ENCODE measurements around the gene AGAP1.

Gene AGAP1

GRCh38 chr2:235966932-235967757, 473.3 kb downstream of the AGAP1 start:
- no peak overlapping the region for H3K4me3 ChIP-seq (ENCODE audit: low read length)
- H3K36me3 ChIP-seq (ENCODE audit: control insufficient read depth, insufficient read depth, low read length), result no peaks in the 10 kb centered on the region
- H3K4me1 ChIP-seq (ENCODE audit: control insufficient read depth, insufficient read depth, low read length), result no peaks in the 10 kb centered on the region
- H3K27me3 ChIP-seq (ENCODE audit: control insufficient read depth, insufficient read depth, low read length), result no peaks in the 10 kb centered on the region
- H3K9me3 ChIP-seq (ENCODE audit: control insufficient read depth, low read length), result no peaks in the 10 kb centered on the region
- no peak overlapping the region for H3K9ac ChIP-seq (ENCODE audit: low read length)

GRCh38 chr2:235968155-235968554, 474.3 kb downstream of the AGAP1 start:
- Histone ChIP-seq H3K9me3 (ENCODE audit: control insufficient read depth, low read length) (no peaks in the 10 kb centered on the region), H3K27me3 (ENCODE audit: control insufficient read depth, insufficient read depth, low read length) (no peaks in the 10 kb centered on the region), H3K36me3 (ENCODE audit: control insufficient read depth, insufficient read depth, low read length) (no peaks in the 10 kb centered on the region), H3K9ac (ENCODE audit: low read length) (no peak overlapping the region), H3K4me1 (ENCODE audit: control insufficient read depth, insufficient read depth, low read length) (no peaks in the 10 kb centered on the region), H3K4me3 (ENCODE audit: low read length) (no peak overlapping the region)

- H3K4me1 ChIP-seq (ENCODE audit: control insufficient read depth, insufficient read depth, low read length), result no peaks in the 10 kb centered on the region
- H3K36me3 ChIP-seq (ENCODE audit: control insufficient read depth, insufficient read depth, low read length), result no peaks in the 10 kb centered on the region
- no peak overlapping the region for H3K4me3 ChIP-seq (ENCODE audit: low read length)
- no peaks in the 10 kb centered on the region for H3K27me3 ChIP-seq (ENCODE audit: control insufficient read depth, insufficient read depth, low read length)
- H3K9ac ChIP-seq (ENCODE audit: low read length), result no peak overlapping the region
- H3K9me3 ChIP-seq (ENCODE audit: control insufficient read depth, low read length), result no peaks in the 10 kb centered on the region
Observed at GRCh38 chr2:235968616-235969324, 474.9 kb downstream of the AGAP1 start.

- Histone ChIP-seq H3K27me3 (ENCODE audit: control insufficient read depth, insufficient read depth, low read length) (no peaks in the 10 kb centered on the region), H3K9me3 (ENCODE audit: control insufficient read depth, low read length) (no peaks in the 10 kb centered on the region), H3K9ac (ENCODE audit: low read length) (no peak overlapping the region), H3K36me3 (ENCODE audit: control insufficient read depth, insufficient read depth, low read length) (no peaks in the 10 kb centered on the region), H3K4me1 (ENCODE audit: control insufficient read depth, insufficient read depth, low read length) (no peaks in the 10 kb centered on the region), H3K4me3 (ENCODE audit: low read length) (no peak overlapping the region)
Observed at GRCh38 chr2:235970204-235971040, 476.6 kb downstream of the AGAP1 start.

- Histone ChIP-seq H3K4me3 (ENCODE audit: low read length) (no peak overlapping the region), H3K4me1 (ENCODE audit: control insufficient read depth, insufficient read depth, low read length) (no peaks in the 10 kb centered on the region), H3K27me3 (ENCODE audit: control insufficient read depth, insufficient read depth, low read length) (no peaks in the 10 kb centered on the region), H3K9me3 (ENCODE audit: control insufficient read depth, low read length) (no peaks in the 10 kb centered on the region), H3K9ac (ENCODE audit: low read length) (no peak overlapping the region), H3K36me3 (ENCODE audit: control insufficient read depth, insufficient read depth, low read length) (no peaks in the 10 kb centered on the region)
Observed at GRCh38 chr2:235976516-235976915, 482.7 kb downstream of the AGAP1 start.

GRCh38 chr2:235976956-235977355, 483.1 kb downstream of the AGAP1 start:
- Histone ChIP-seq H3K4me1 (ENCODE audit: control insufficient read depth, insufficient read depth, low read length) (no peaks in the 10 kb centered on the region), H3K4me3 (ENCODE audit: low read length) (no peak overlapping the region), H3K27me3 (ENCODE audit: control insufficient read depth, insufficient read depth, low read length) (no peaks in the 10 kb centered on the region), H3K9ac (ENCODE audit: low read length) (no peak overlapping the region), H3K9me3 (ENCODE audit: control insufficient read depth, low read length) (no peaks in the 10 kb centered on the region), H3K36me3 (ENCODE audit: control insufficient read depth, insufficient read depth, low read length) (no peaks in the 10 kb centered on the region)

GRCh38 chr2:235977445-235977844, 483.6 kb downstream of the AGAP1 start:
- H3K36me3 ChIP-seq (ENCODE audit: control insufficient read depth, insufficient read depth, low read length), result no peaks in the 10 kb centered on the region
- H3K4me3 ChIP-seq (ENCODE audit: low read length), result no peak overlapping the region
- H3K4me1 ChIP-seq (ENCODE audit: control insufficient read depth, insufficient read depth, low read length), result no peaks in the 10 kb centered on the region
- H3K27me3 ChIP-seq (ENCODE audit: control insufficient read depth, insufficient read depth, low read length), result no peaks in the 10 kb centered on the region
- H3K9ac ChIP-seq (ENCODE audit: low read length), result no peak overlapping the region
- no peaks in the 10 kb centered on the region for H3K9me3 ChIP-seq (ENCODE audit: control insufficient read depth, low read length)

GRCh38 chr2:235978022-235978421, 484.2 kb downstream of the AGAP1 start:
- H3K36me3 ChIP-seq (ENCODE audit: control insufficient read depth, insufficient read depth, low read length), result no peaks in the 10 kb centered on the region
- H3K4me3 ChIP-seq (ENCODE audit: low read length), result no peak overlapping the region
- no peaks in the 10 kb centered on the region for H3K27me3 ChIP-seq (ENCODE audit: control insufficient read depth, insufficient read depth, low read length)
- H3K9ac ChIP-seq (ENCODE audit: low read length), result no peak overlapping the region
- no peaks in the 10 kb centered on the region for H3K4me1 ChIP-seq (ENCODE audit: control insufficient read depth, insufficient read depth, low read length)
- no peaks in the 10 kb centered on the region for H3K9me3 ChIP-seq (ENCODE audit: control insufficient read depth, low read length)

- no peaks in the 10 kb centered on the region for H3K36me3 ChIP-seq (ENCODE audit: control insufficient read depth, insufficient read depth, low read length)
- H3K27me3 ChIP-seq (ENCODE audit: control insufficient read depth, insufficient read depth, low read length), result no peaks in the 10 kb centered on the region
- H3K4me3 ChIP-seq (ENCODE audit: low read length), result no peak overlapping the region
- H3K9ac ChIP-seq (ENCODE audit: low read length), result no peak overlapping the region
- H3K4me1 ChIP-seq (ENCODE audit: control insufficient read depth, insufficient read depth, low read length), result no peaks in the 10 kb centered on the region
- no peaks in the 10 kb centered on the region for H3K9me3 ChIP-seq (ENCODE audit: control insufficient read depth, low read length)
Observed at GRCh38 chr2:235979037-235979436, 485.2 kb downstream of the AGAP1 start.

- no peak overlapping the region for H3K4me3 ChIP-seq (ENCODE audit: low read length)
- H3K9ac ChIP-seq (ENCODE audit: low read length), result no peak overlapping the region
- no peaks in the 10 kb centered on the region for H3K9me3 ChIP-seq (ENCODE audit: control insufficient read depth, low read length)
- H3K4me1 ChIP-seq (ENCODE audit: control insufficient read depth, insufficient read depth, low read length), result no peaks in the 10 kb centered on the region
- H3K36me3 ChIP-seq (ENCODE audit: control insufficient read depth, insufficient read depth, low read length), result no peaks in the 10 kb centered on the region
- H3K27me3 ChIP-seq (ENCODE audit: control insufficient read depth, insufficient read depth, low read length), result no peaks in the 10 kb centered on the region
Observed at GRCh38 chr2:235979753-235980435, 486.1 kb downstream of the AGAP1 start.

- Histone ChIP-seq H3K9ac (ENCODE audit: low read length) (no peak overlapping the region), H3K36me3 (ENCODE audit: control insufficient read depth, insufficient read depth, low read length) (no peaks in the 10 kb centered on the region), H3K4me3 (ENCODE audit: low read length) (no peak overlapping the region), H3K9me3 (ENCODE audit: control insufficient read depth, low read length) (no peaks in the 10 kb centered on the region), H3K4me1 (ENCODE audit: control insufficient read depth, insufficient read depth, low read length) (no peaks in the 10 kb centered on the region), H3K27me3 (ENCODE audit: control insufficient read depth, insufficient read depth, low read length) (no peaks in the 10 kb centered on the region)
Observed at GRCh38 chr2:235981631-235982030, 487.8 kb downstream of the AGAP1 start.

All from mucosa of stomach (tissue), 1 donor.